ENCODE results near the gene MYO15A. TPM values are rescaled to one million over a fixed set of nuclear protein-coding genes. Genes with fewer than 3 reads are reported as not detected.

MYO15A gene
- total and polyA plus RNA-seq, 2 experiments from 2014 or later, result 1.0 to 2.2 TPM

GRCh38 chr17:18119938-18120337 lies 11.4 kb downstream of the MYO15A start:
- H4K20me1 ChIP-seq (replicated peaks; ENCODE audit: insufficient read depth), result no peaks in the 10 kb centered on the region
- no peak overlapping the region for H3K4me3 ChIP-seq
- H3K4me1 ChIP-seq (ENCODE audit: insufficient read depth), result no peaks in the 10 kb centered on the region
- H3K36me3 Mint-ChIP-seq (ENCODE audit: low read depth), result no peaks in the 10 kb centered on the region
- H3K27ac Mint-ChIP-seq, result no peak overlapping the region
- TF ChIP-seq, protein P1, sequence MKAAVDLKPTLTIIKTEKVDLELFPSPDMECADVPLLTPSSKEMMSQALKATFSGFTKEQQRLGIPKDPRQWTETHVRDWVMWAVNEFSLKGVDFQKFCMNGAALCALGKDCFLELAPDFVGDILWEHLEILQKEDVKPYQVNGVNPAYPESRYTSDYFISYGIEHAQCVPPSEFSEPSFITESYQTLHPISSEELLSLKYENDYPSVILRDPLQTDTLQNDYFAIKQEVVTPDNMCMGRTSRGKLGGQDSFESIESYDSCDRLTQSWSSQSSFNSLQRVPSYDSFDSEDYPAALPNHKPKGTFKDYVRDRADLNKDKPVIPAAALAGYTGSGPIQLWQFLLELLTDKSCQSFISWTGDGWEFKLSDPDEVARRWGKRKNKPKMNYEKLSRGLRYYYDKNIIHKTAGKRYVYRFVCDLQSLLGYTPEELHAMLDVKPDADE (IDR thresholded peaks at IDR 0.05), result no peak
- TF ChIP-seq NANOG (IDR thresholded peaks at IDR 0.05; ENCODE audit: borderline replicate concordance) (no peak), POLR2AphosphoS5 (IDR thresholded peaks at IDR 0.05; ENCODE audit: low read depth) (no peak), STAT1 (IDR thresholded peaks at IDR 0.05; ENCODE audit: unreplicated experiment) (no peak), ZNF331 (CRISPR knock-in tag; IDR thresholded peaks at IDR 0.05; ENCODE audit: low read depth) (no peak), ZNF462 (CRISPR knock-in tag; IDR thresholded peaks at IDR 0.05) (no peak), JUNB (IDR thresholded peaks at IDR 0.05; ENCODE audit: unreplicated experiment) (no peak), ZNF114 (CRISPR knock-in tag; IDR thresholded peaks at IDR 0.05) (no peak)
- no peak overlapping the region for H2AFZ ChIP-seq
- no peak for DNase-seq (ENCODE audit: low spot score)
- ATAC-seq, result no peak
- H3K36me3 ChIP-seq (ENCODE audit: insufficient read depth), result no peaks in the 10 kb centered on the region
- H3K9me3 Mint-ChIP-seq, result peaks cover 10% of the 10 kb centered on the region; the same call in 2 of the 3 replicates
- no peak overlapping the region for H3K4me2 ChIP-seq
- peaks cover 4% of the 10 kb centered on the region for H3K27me3 Mint-ChIP-seq (ENCODE audit: insufficient read depth, low read depth, poor library complexity)
- no peaks in the 10 kb centered on the region for H3K9me2 ChIP-seq (ENCODE audit: insufficient read depth)
- H3K27ac ChIP-seq (ENCODE audit: low read depth), result no peak overlapping the region
- no peaks in the 10 kb centered on the region; the same call in 2 of the 3 replicates for H3K4me1 Mint-ChIP-seq
- no peaks in the 10 kb centered on the region for H3K27me3 ChIP-seq (ENCODE audit: insufficient read depth)
- H3F3A ChIP-seq (replicated peaks; ENCODE audit: low read depth), result no peaks in the 10 kb centered on the region
- H3K4me3 Mint-ChIP-seq, result no peak overlapping the region
- H3K79me2 ChIP-seq (replicated peaks; ENCODE audit: insufficient read depth), result no peaks in the 10 kb centered on the region

Measured in GM23338 (cell line).